ENCODE measurements around the gene ZBTB7C.

The ZBTB7C gene

DNA sequence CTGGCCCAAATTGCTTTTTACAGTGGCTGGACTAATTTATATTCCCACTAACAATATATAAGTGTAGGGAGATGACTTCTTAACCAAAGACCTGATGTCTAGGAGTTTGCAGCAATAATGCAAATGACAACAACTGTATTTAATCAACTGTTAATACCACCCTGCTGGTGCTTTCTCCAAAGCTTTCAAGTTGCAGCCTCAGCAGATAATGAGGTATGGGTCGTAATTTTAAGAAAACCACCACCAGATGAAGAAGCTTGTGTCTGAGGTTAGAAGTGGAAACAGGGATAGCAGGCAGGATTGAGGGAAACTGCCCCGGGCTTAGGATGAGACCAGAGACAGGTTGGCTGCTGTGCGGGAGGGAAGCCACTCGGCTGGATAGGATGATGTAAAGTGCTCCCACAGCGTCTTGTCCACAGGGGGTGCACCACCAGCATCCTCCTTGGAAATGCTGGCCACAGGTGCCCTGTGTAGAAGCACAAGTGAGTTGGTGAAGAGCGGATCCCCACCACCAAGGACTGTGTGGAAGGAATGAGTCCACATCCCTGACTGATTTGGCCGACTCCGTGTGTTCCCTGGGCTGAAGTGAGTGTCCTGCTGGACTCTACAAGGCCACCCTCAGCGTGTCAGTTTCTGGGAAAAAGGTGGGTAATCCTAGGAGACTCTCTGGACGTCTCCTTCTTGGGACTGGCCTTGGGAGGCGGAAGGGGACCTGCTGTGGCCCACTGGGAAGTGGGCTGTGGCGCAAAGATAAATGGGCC, 402.6 kb downstream of the ZBTB7C start:
- no peak for DNase-seq

DNA sequence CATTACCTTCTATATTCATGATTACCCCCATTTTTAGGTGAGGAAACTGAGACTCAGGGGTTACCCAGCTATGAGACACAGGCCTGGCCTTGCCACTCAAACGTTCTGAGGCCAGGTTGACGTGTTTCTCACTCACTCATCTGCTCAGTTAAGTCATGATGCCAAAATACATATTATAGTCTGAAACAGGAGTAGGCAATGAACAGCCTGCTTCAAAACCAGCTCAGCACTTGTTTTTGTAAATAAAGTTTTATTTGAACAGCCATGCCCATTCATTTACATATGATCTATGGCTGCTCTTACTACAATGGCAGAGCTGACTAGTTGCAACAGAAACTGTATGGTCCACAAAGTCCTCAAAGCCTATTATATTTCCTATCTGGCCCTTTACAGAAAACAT, 404.6 kb downstream of the ZBTB7C start:
- no peak for DNase-seq

GRCh38 chr18:48003426-48004349, 405.5 kb downstream of the ZBTB7C start:
- DNase-seq = peak; percentile 39

DNA sequence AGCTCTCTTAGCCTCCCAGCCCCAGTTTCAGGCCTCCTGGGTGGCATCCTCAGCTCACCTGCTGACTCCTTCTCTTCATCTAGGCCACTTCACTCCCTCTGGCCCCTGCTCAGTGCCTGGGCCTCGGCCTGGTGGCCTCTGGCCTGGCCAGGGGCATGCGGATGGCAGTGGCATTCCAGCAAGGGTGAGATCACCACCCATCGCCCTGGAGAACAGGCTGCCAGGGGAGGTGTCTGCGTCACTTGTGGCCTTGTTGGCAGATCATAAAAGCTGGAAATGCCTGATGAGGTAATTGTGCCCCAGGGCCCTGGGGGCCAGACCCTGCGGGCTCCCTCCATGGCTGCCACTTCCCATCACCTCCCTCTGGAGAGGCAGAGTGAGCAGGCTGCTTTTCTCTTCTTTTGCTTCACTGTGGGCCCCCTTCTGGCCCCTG, 406.2 kb downstream of the ZBTB7C start:
- no peak for DNase-seq

DNA sequence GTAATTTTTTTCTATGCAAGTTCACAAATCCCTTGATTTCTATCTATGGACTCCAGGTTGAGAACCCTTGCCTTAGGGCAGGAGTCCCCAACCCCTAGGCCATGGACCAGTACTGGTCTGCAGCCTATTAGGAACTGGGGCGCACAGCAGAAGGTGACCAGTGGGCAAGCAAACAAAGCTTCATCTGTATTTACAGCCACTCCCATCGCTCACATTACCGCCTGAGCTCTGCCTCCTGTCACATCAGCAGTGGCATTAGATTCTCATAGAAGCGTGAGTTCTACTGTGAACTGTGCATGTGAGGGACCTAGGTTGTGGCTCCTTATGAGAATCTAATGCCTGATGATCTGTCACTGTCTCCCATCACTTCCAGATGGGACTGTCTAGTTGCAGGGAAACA, 408.5 kb downstream of the ZBTB7C start:
- DNase-seq = no peak

DNA sequence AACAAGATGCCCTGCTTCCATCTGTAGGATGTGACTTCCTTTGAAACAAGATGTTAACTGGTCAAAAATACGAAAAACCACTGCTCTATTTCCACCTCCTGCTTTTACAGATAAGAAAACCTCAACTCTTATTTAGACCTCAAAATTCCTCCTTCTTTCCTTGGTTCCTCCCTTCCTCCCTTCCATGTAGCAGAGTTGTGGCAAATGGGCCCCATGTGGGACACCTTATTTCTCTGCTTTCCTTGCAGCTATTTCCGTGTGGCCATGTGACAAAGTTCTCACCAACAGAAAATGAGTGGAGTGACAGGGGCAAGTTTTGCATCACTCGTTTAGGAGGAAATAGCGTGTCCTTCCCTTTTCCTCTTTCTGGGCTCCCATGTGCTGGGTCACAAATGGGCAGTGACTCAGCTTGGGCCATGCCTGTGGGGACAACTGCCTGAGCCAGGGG, 409.4 kb downstream of the ZBTB7C start:
- DNase-seq = peak; percentile 75

DNA sequence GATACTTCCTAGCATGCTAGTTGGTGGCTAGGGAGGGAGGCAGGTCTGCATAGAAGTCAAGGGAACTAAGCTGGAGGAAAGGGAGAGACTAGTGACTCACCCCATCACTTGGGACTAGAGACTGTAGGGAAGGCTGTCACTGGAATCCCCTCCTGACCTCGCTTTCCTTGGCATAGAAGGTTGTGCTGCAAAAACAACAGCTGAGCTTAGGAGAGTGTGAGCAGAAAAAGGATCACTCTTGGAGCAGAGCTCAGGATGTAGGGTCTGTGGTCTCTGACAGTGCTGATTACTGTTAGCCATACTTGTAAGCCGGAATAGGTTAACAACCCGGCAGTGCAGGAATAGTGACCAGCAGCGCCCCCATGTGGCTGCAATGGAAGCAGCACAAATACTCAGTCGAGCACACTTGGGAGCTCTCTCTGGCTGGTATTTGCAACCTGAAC, 411.8 kb downstream of the ZBTB7C start:
- DNase-seq = no peak

- DNase-seq = no peak
Observed at GRCh38 chr18:47996091-47996541, 413.1 kb downstream of the ZBTB7C start.

- DNase-seq = no peak
Observed at GRCh38 chr18:47995654-47996053, 413.5 kb downstream of the ZBTB7C start.

- DNase-seq = no peak
Observed at GRCh38 chr18:47993409-47993808, 415.8 kb downstream of the ZBTB7C start.

- no peak for DNase-seq
Observed at GRCh38 chr18:47992976-47993375, 416.2 kb downstream of the ZBTB7C start.

DNA sequence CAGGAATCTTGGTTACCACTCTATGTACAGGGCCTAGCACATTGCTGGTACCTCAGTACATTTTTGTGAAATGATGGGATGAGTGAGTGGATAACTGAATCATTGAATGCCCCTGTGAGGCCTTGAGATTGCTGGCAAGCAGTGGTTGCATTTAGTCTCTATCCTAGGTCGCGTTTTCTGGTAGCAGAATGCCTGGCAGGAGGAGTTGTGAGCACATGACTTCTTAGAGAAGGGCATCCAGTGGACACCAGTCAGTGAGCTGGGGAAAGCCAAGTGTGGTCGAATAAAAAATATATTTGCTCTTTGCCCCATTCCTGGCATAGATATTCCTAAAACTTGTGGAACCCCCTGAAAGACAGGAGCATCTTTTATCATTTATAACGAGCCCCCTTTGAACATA, 416.9 kb downstream of the ZBTB7C start:
- no peak for DNase-seq

DNA sequence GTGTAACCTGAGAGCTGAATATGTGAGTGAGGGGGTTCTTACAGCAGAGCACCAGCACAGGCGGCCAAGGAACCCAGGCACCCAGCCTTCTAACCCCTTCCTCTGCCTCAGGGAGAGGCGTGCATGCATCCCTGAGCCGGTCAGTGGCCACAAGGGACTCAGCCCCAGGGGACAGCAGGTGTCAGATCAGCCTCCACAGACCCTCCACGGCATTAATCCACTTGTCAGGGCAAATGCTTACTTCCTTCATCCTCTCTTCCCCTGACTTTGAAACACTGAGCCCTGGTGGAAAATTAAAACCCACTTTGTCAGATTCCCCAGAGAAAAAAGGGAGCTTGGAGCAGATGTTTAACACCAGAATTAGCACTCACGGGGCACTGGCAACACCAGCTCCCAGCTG, 418.2 kb downstream of the ZBTB7C start:
- DNase-seq = no peak

GRCh38 chr18:47987388-47987699, 421.8 kb downstream of the ZBTB7C start:
- DNase-seq = peak; percentile 39

DNA sequence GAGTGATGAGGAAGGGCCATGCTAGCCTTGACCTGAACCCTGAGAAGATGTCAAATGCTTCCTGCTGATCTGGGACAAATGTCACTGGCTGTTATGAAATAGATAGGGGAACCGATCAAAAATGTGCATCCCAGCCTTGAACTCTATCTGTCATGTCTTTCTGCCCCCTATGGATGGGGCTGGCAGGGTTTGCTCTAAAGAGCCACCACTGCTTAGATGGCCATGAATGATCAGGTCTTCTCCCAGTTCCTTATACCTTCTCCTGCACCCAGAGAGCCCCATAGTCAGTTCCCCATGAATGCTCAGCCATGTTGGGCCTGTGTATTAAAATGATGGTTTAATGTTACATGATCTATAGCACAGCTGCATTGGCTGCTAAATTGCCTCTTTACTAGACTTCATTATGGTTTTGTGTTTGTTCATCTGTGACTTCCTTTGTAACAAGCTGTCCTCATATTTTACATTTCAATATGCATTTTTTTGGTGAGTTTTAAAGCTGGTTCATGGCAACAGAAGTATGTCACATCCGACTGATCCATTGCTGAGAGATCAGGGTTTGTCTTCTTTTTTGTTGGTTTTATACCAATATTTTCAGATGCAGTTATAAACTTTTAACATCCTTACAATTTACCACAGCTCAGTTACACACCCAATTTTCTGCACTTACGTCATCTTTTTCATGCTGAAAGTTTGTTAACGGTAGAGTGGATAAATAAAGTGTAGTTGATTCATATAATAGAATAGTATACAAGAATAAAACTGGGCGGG, 422.4 kb downstream of the ZBTB7C start:
- peak; percentile 12 for DNase-seq

DNA sequence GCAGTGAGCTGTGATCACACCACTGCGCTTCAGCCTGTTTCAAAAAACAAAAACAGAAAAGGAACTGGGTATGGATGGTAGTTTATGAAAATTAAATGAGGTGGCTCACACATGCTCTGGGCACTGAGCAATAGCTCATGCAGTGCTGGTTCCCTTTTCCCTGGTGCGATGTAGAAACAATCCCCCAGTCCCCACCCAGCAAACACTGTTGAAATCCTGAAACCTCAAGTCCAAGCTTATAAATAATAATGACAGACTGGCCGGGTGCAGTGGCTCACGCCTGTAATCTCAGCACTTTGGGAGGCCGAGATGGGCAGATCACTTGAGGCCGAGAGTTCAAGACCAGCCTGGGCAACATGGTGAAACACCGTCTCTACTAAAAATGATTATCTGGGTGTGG, 423.3 kb downstream of the ZBTB7C start:
- peak; percentile 93 for DNase-seq

- no peak for DNase-seq
Observed at GRCh38 chr18:47984991-47985390, 424.2 kb downstream of the ZBTB7C start.

GRCh38 chr18:47983946-47984345, 425.2 kb downstream of the ZBTB7C start:
- DNase-seq = no peak

DNA sequence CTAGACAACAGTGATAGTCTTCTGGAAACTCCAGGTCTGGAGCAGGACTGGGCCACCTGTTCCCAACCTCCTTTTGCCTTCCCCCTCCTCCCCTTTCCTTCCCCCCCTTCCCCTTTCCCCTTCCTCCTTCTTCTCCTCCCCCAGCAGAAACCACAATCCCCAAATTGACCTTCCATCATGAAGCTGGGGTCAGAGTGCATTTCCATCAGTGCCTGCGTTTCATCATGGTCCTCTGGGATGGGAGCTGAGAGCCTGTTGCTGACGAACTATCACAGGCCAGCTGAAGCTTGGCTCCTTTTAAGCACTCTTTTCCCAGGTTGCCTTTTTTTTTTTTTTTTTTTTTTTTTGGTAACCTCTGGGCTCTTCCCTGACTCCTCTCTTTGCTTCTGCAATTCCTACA, 426.1 kb downstream of the ZBTB7C start:
- DNase-seq = no peak

DNA sequence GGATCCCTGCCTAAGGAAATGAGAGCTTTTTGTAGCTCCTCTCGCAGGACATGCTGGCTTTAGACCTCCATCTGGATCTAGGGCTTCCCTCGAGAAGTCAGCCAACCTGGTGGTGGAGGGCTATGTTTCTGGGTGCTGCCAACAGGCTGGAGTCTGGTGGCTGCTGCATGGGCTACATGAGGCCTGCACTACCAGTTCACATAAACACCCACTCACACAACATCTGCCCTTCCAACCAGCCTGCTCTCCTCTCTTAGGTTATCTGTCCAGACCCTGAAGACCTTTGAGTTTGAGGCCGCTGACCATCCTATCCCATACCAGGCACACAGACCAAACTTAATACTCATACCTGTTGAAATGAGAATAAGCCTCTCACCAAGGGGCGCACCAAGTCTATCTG, 427.4 kb downstream of the ZBTB7C start:
- DNase-seq = no peak

DNA sequence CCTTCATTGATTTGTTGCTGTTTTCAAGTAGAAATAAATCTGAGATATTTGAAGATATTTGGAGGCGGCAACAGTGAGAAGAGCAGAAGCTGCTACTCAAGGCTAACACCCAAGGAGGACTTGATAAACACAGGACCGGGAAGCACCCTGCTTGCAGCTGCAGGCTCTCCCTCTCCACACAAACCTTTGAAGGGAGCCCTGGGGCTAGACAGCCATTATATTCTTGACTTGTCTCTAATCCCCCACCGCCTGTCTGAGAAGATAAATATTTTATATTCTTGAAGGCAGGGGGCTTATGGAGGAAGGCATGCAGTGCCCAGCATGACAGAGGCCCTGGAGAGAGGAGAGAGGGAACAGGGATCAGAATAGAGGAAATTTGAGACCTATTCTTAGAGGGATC, 427.9 kb downstream of the ZBTB7C start:
- no peak for DNase-seq

DNA sequence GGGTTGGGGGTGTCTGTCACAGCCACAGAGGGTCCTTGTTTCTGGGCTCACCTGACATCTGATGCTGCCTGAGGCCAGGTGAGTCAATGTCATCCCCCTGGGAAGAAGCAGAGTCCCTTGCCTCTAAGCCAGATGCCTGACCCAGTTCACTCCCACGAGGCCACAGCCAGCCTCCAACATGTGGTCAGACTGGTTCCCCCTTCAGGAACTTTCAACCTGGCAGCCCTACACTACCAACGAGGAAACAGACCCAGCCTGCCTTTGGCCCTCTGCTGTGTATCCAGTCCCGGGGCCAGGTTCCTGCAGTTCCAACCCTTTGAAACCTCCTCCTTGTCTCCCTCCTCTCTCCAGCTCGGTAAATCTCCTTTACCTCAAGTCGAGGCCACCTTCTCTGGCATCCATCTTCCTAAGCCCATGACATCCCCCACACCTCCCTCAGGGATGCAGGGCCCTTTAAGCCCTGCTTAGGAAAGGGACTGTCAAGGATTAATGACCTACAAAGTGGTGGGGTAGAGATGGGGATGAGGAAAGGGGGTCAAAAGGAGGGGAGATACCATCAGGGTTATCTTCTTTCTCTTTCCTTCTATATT, 429.5 kb downstream of the ZBTB7C start:
- DNase-seq = no peak

DNA sequence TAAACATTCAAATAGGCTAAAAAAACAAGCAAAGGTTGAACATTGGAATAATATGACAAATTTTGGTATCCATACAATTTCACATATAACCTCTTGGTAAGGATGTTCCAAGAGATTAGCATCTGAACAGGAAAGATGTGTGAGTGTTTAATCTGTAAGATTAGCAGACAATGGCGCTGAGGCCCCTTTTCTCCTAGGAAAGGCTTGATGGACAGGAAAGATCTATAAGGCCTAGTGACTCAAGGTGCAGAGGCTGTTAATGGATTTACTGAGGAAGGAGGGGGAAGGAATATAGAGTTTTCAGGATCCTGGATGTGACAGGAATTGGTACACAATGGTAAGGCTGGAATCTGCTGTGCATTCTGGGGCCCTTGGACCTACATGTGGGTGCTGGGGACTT, 430.6 kb downstream of the ZBTB7C start:
- DNase-seq = no peak
